ENCODE data around the gene AKAP7.
A peak's percentile ranks its signal among the peaks of the same experiment; 100 is the strongest.

The AKAP7 gene

DNA sequence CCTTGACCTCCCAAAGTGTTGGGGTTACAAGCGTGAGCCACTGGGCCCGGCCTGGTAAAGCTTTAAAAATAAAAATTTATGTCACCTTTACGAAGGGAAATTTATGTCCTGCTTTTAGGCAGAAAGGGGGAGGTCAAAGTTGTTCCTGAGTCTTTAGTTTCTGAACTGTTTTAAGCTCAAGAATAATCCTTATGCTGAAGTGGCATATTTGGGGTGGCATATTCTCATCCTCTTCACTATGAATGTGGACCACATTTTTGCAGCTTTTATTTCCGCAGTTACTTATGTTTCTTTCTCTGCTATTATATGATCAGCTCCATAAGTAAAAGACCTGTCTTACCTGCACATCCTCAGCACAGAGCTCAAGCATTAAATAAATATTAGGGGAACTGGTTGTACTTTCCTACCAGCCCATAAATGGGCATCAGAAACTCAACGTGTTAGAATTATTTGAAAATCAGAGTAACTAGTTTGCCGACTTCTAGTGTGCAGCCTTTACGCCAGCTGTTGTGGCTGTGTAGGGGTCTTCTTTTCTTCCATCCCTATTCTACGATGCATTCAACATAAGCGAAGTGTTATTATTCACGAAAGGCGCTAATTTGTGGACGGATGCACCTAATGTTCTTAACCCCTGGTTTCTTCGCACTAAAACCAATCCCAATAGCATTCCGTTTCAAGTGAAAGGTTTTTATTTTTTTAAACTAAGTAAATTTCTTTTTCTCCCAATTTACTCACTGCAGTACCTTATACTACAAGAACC lies 867 bp upstream of the AKAP7 start:
- DNase-seq, result no peak

DNA sequence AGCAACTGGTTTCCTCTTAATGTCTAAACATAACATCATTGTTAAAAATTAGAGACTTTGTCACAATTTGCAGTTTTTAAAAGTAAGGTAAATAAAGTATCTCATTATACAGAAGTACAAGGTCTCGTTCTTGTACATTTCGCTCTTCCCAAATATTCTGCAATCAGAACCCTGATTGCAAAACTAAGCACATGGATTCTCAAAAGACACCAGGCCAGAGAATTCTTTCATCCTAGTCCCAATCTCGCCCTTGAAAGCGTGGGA lies 355 bp upstream of the AKAP7 start:
- DNase-seq, result no peak

- no peak for DNase-seq
Measured at GRCh38 chr6:131136021-131136786, 937 bp downstream of the AKAP7 start.

- DNase-seq, result no peak
Measured at GRCh38 chr6:131139599-131139998, 4.3 kb downstream of the AKAP7 start.

DNA sequence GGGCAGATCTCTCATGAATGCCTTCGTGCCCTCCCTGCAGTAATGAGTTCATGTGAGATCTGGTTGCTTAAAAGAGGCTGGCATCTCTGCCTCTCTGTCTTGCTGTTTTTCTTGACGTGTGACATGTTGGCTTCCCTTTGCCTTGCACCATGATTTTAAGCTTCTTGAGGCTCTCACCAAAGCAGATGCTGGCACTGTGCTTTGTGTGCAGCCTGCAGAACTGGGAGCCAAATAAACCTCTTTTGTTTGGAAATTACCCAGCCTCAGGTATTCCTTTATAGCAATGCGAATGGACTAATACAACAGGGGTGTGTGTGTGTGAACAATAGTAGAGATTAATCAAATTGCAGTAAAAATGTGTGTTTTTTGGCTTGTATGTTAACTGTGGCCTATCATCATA lies 8.1 kb downstream of the AKAP7 start:
- no peak for DNase-seq

- DNase-seq, result no peak
Measured at GRCh38 chr6:131146865-131147264, 11.6 kb downstream of the AKAP7 start.

DNA sequence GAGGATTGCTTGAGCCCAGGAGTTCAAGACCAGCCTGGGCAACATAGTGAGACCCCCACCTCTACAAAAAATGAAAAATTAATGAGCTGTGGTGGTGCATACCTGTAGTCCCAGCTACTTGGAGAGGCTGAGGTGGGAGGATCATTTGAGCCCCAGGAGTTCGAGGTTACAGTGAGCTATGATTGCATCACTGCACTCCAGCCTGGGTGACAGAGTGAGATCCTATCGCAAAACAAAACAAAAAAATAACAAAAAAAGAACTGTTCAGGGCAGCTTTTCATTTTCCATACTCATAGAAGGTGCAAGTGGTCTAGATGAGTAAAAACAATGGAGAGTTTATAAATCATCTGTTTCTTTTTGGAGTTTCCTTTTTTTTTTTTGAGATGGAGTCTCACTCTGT lies 21.1 kb downstream of the AKAP7 start:
- no peak for DNase-seq

- no peak for DNase-seq
Measured at GRCh38 chr6:131159578-131159977, 24.3 kb downstream of the AKAP7 start.

GRCh38 chr6:131160254-131160758 lies 25.0 kb downstream of the AKAP7 start:
- no peak for DNase-seq

GRCh38 chr6:131161987-131162386 lies 26.7 kb downstream of the AKAP7 start:
- DNase-seq, result no peak

DNA sequence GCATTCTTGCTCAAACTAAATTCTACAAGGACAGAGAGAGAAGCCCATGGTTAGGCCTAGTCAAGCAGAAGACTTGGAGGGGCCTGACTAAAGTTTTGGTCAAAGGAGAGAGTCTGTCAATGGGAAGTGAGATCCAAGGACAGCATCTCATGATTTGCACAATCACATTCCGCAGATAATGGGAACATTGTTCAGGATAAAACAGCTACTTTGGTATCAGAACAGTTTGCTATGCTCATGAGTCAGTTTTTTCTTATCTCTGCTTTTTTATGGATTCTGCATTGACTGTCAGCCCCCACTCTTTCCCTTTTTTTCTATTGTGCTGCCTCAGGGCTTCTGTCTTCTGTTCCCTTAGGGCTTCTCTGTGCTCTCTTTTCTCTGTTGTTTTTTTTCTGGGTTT lies 28.6 kb downstream of the AKAP7 start:
- DNase-seq, result no peak

DNA sequence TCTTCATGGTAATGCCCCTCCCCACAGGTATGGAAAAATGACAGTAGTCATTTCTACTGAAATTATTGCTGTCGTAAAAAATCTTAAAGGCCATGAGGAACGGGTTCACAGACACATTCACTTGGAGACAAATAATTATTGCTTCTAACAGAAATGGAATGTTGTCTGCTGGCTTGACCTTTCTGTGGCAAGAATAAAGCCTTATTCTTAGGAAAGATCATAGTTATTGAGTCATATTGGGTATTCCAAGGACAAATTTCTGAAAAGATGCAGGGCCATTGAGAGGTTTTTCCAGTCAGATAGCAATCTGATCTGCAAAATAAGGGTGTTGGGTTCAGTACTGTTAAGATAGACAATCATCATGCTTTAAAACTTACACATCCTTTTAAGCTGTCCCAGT lies 29.2 kb downstream of the AKAP7 start:
- DNase-seq, result no peak

DNA sequence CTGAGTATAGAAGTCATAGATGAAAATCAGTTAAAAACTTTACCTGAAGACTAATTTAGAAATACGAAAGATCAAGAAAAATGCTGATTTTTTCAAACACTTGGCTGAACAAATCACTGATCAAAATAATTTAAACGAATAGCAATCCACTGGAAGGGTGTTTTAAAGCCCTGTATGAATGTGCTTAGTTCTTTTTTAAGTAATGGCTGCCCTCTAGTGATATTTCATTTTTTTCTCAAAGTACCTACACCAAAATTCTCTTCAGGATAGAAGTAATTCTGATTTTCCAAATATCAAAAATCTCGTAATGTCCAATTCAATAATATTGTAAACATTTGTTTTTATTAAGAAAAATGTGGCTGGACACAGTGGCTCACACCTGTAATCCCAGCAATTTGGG lies 32.5 kb downstream of the AKAP7 start:
- DNase-seq, result no peak

- no peak for DNase-seq
Measured at GRCh38 chr6:131169613-131170012, 34.3 kb downstream of the AKAP7 start.

DNA sequence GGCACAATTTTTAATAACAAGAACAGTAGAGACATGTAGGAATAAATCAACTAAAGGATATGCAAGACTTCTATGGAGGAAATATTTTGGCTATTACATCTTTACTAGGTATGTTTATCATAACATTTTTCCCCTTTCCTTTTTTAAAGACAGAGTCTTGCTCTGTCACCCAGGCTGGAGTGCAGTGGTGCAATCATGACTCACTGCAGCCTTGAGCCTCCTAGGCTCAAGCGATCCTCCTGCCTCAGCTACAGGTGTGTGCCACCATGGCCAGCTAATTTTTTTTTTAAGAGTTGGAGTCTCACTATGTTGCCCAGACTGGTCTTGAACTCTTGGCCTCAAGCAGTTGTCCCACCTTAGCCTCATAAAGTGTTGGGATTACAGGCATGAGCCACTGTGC lies 37.0 kb downstream of the AKAP7 start:
- DNase-seq, result no peak

DNA sequence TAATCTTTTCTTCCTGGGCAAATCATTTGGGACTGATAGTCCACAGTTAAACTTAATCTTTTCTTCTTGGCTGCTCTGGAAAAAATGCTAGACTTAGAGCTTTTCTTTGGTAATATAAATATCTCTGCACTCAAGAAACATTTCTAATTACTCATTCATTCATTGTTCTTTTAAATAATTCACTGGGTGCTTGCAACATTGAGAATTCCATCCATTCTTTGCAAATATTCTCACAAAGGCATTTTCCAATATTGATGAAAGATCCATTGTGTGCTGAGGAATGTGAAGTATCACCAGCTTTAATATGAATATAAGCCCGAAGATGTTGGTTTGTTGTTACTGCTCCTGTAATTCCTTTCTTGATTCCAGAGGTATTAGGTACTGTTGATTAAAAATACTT lies 38.4 kb downstream of the AKAP7 start:
- no peak for DNase-seq

GRCh38 chr6:131175564-131175963 lies 40.3 kb downstream of the AKAP7 start:
- no peak for DNase-seq

GRCh38 chr6:131177996-131178395 lies 42.7 kb downstream of the AKAP7 start:
- DNase-seq, result no peak

DNA sequence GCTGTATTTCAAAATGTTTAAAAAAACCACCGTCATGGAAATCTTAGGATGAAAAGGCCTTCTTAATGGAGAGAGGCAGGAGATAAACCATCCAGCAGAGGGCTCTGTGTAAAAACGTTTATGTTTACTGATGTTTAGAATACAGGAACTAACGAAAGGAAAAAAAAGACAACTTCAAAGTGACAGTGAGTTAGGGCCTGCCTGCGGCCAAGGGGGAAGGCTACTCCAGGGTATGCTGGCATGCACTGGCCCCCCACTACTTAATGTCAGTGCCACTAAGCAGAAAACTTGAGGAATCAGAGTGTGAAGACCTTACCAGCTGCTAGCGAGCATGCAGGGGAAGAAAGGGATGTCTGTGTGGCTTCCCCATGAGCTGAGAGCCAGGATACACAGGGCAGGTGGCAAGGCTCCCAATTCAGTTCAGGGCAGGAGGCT lies 47.7 kb downstream of the AKAP7 start:
- no peak for DNase-seq

DNA sequence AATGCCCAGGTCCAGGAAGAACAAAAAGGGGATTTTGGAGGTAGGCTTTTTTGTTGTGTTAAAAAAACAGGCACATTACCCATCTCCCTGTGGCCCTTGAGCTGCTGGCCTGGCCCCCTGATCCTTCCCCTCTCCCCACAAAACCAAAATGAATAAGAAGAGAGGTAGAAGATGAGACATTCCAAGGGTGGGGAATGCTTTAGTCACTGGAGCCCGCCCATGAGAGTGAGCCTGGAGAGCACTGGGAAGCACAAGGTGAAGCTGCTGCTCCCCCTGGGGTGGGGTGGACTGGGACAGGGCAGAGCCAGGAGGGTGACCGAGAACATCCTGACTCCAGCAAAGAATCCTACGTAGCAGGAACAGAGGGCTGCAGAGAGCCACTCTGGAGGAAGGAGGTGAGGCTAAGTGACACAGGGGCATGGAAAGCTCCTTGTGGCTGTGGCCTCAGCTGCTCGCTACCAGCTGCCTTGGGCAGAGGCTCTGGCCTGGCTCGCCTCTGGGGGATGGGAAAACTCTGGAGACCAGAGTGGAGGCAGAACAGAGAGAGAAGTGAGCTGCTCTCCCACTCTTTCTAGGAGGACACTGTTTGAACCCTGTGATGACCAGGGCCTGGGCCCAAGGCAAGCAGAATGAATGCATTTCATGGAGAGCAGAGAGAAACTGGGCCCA lies 48.3 kb downstream of the AKAP7 start:
- no peak for DNase-seq

DNA sequence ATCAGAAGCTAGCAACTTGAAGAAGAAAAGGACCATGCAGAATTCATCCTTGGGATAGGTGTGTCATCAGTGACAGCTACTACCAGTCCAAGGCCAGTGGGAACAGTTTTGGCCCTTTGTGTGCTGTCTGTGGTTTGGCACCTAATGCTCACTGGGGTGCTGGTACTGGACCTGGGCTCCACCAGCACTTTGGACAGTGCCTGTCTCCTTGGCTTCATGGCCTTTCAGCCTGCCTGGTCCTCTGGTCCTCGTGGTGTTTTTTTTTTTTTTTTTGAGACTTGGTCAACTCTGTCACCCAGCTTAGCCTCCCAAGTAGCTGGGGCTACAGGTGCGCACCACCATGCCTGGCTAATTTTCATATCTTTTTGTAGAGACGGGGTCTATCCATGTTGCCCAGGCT lies 56.3 kb downstream of the AKAP7 start:
- no peak for DNase-seq

- no peak for DNase-seq
Measured at GRCh38 chr6:131197716-131198115, 62.4 kb downstream of the AKAP7 start.

GRCh38 chr6:131199568-131200272 lies 64.5 kb downstream of the AKAP7 start:
- DNase-seq, result peak; percentile 30

Data from NCI-H1105 (cell line).